Measurements from ENCODE around the gene ZXDC. TPM values are rescaled to one million over a fixed set of nuclear protein-coding genes. Genes with fewer than 3 reads are reported as not detected.

Gene ZXDC
- total RNA-seq, 1 donor from 2014 or later, result 36.8 TPM

DNA sequence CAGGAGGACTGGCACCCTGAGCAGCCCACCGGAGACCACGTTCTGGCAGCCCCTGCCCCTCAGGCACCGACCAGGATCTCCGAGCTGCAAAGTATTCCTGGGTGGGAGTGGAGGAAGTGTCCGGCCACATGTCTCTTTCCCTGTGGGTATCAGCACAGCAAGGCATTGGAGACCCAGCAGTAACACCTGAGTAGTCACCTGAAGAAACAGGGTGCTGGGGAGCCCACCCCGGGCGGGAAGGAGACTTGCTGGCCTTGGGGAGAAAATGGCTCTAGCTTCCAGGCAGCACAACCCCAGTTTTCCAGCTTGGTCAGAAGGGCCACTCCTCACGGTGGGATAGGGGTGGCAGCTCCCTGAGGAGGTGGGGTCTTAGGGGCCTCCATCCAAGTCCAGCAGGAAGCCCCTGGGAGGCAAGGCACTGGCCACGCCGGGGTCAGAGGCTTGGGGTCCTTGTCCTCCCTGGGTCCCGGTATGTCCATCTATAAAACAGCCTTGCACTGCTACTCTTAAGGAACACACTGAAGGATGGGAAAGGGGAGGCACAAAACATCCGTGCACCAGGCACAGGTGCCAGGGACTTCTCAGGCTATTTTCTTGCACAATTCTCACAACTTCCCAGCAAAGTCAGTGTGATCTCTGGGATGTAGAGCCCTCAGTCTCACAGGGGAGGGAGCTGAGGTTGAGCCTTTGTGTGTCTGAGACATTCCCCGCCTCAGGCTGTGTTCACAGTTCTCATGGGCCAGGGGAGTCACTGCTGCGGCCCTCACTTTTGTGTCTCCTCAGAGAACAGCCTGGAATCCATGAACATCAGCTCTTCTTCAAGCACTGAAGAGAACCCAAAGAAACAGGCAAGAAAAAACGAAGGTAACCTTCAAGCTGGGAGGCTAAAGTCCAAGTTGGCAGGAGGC is 69.0 kb downstream of the ZXDC start:
- H3K27ac ChIP-seq, result no peak overlapping the region
- no peaks in the 10 kb centered on the region for H3K9me3 ChIP-seq
- DNase-seq (ENCODE audit: extremely low spot score in 2 of 2), result peak in 1 of 2 donors; percentile 88
- H3K27me3 ChIP-seq, result no peaks in the 10 kb centered on the region
- TF ChIP-seq POLR2A (IDR thresholded peaks at IDR 0.05) (no peak), POLR2AphosphoS5 (IDR thresholded peaks at IDR 0.05; ENCODE audit: insufficient read depth in 1 of 2, low read depth in 1 of 2) (no peak)
- TF ChIP-seq, protein P1, sequence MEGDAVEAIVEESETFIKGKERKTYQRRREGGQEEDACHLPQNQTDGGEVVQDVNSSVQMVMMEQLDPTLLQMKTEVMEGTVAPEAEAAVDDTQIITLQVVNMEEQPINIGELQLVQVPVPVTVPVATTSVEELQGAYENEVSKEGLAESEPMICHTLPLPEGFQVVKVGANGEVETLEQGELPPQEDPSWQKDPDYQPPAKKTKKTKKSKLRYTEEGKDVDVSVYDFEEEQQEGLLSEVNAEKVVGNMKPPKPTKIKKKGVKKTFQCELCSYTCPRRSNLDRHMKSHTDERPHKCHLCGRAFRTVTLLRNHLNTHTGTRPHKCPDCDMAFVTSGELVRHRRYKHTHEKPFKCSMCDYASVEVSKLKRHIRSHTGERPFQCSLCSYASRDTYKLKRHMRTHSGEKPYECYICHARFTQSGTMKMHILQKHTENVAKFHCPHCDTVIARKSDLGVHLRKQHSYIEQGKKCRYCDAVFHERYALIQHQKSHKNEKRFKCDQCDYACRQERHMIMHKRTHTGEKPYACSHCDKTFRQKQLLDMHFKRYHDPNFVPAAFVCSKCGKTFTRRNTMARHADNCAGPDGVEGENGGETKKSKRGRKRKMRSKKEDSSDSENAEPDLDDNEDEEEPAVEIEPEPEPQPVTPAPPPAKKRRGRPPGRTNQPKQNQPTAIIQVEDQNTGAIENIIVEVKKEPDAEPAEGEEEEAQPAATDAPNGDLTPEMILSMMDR (IDR thresholded peaks at IDR 0.05), result no peak
- H3K36me3 ChIP-seq, result no peaks in the 10 kb centered on the region
- intact Hi-C loops (cut with DNase I), result no loop called here
- H3K4me3 ChIP-seq, result no peak overlapping the region
- no peaks in the 10 kb centered on the region for H3K4me1 ChIP-seq

DNA sequence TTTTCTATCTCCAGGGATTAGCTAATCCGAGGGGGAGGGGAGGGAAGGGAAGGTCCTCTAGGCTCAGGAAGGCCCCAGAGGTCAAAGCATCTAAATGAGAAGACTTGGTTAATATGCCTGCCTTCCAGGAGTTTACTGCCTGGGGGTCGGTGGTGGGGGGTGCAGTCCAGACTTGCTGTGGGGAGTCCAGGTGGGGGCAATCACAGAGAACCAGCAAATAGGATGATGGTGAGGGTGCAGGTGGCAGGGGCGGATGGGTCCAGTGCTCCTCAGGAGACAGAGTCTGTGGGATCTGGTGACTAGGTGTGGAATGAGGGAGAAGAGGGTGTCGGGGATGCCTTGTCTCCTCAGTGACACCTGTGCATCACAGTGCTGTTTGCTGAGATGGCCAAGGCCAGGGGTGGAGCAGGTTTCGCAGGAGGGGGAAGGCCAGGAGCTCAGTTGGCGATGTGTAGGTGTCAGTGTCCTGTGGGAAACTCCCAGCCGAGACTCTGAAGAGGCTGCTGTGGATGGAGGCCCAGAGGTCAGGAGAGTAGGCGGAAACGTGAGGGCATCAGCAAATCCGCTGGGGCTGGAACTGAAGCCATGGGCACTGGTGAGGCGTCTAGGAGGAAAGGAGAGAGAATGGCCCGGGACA is 72.9 kb downstream of the ZXDC start:
- no peaks in the 10 kb centered on the region for H3K9me3 ChIP-seq
- H3K4me3 ChIP-seq, result no peak overlapping the region
- no peaks in the 10 kb centered on the region for H3K4me1 ChIP-seq
- intact Hi-C loops (cut with DNase I), result no loop called here
- no peaks in the 10 kb centered on the region for H3K36me3 ChIP-seq
- DNase-seq (ENCODE audit: extremely low spot score in 2 of 2), result no peak
- no peaks in the 10 kb centered on the region for H3K27me3 ChIP-seq
- no peak overlapping the region for H3K27ac ChIP-seq
- TF ChIP-seq POLR2AphosphoS5 (IDR thresholded peaks at IDR 0.05; ENCODE audit: insufficient read depth in 1 of 2, low read depth in 1 of 2), result no peak
- TF ChIP-seq POLR2A (IDR thresholded peaks at IDR 0.05), result no peak
- TF ChIP-seq, protein P1 (IDR thresholded peaks at IDR 0.05), result no peak

DNA sequence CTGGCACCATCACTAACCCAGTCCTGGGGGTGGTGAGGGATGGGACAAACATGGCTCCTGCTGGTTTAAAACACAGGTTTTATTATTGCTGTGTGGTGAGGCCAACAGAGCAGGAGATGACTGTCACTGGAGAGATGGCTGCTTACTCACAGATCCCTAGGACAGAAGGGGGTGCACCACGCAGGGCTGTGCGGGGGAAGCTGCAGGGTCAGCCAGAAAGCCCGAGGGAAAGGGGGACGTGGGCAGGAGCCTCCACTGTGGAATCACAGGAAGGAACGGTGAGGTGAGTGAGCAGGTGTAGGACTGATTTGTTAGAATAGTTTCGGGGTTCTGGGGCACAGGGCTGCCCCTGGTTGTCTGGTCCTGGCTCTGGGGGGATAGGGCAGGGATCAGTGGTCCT is 73.5 kb downstream of the ZXDC start:
- Histone ChIP-seq H3K36me3 (no peaks in the 10 kb centered on the region), H3K4me3 (no peak overlapping the region), H3K9me3 (no peaks in the 10 kb centered on the region), H3K4me1 (no peaks in the 10 kb centered on the region), H3K27ac (no peak overlapping the region), H3K27me3 (no peaks in the 10 kb centered on the region)
- DNase-seq (ENCODE audit: extremely low spot score in 2 of 2), result no peak
- TF ChIP-seq POLR2A (IDR thresholded peaks at IDR 0.05) (no peak), POLR2AphosphoS5 (IDR thresholded peaks at IDR 0.05; ENCODE audit: insufficient read depth in 1 of 2, low read depth in 1 of 2) (no peak)
- TF ChIP-seq, protein P1 (IDR thresholded peaks at IDR 0.05), result no peak
- intact Hi-C loops (cut with DNase I), result no loop called here

DNA sequence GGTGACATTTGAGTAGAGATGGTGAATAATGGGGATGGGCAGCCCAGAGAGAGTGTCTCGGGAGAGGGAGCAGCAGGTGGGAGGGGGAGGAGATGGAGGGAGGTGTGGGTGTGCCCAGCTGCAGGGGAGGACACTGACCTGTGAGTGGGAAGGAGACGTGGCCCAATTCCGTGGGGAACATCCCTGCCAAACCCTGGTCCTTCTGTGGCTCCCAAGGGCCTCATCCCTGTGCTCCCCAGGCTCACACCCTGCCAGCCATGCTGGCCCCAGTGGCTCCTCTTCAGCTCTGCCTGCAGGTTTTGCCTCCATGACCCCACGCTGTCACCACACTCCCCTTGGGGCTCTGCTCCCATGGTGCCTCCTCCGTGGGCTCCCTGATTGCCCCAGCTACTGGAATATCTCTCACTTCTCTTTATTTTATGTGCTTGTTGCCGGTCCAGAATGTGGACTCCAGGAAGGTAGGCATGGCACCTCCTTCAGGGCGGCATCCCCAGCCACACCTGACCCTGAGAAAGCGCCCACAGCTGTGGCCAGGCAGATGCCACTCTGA is 74.0 kb downstream of the ZXDC start:
- TF ChIP-seq POLR2AphosphoS5 (IDR thresholded peaks at IDR 0.05; ENCODE audit: insufficient read depth in 1 of 2, low read depth in 1 of 2), result no peak
- TF ChIP-seq, protein P1 (IDR thresholded peaks at IDR 0.05), result no peak
- TF ChIP-seq POLR2A (IDR thresholded peaks at IDR 0.05), result no peak
- Histone ChIP-seq H3K9me3 (no peaks in the 10 kb centered on the region), H3K36me3 (no peaks in the 10 kb centered on the region), H3K4me3 (no peak overlapping the region), H3K27me3 (no peaks in the 10 kb centered on the region), H3K27ac (no peak overlapping the region), H3K4me1 (no peaks in the 10 kb centered on the region)
- DNase-seq (ENCODE audit: extremely low spot score in 2 of 2), result no peak
- intact Hi-C loops (cut with DNase I), result no loop called here
